ENCODE measurements around the gene PLCG1. TPM values are rescaled to one million over a fixed set of nuclear protein-coding genes. Genes with fewer than 3 reads are reported as not detected.

The PLCG1 gene
- total RNA-seq, 1 experiment from 2014 or later = 45.6 TPM

- POLR2A ChIA-PET = interaction anchor here (0.6 kb wide), 1 partner anchor 204 kb away, joined by 3 read pairs; no protein-coding TSS in a partner anchor
- no peak for DNase-seq (ENCODE audit: low read depth, low spot score)
- H3K4me2 ChIP-seq (ENCODE audit: low read length) = no peak overlapping the region
- no peaks in the 10 kb centered on the region for H3K9me3 ChIP-seq (ENCODE audit: control insufficient read depth in 1 of 2, insufficient read depth in 1 of 2, low read depth in 1 of 2, low read length in 2 of 2)
- H3K4me3 ChIP-seq (replicated peaks in 1 of 2; ENCODE audit: low read depth in 1 of 2, low read length in 2 of 2) = no peak overlapping the region
- CTCF ChIA-PET = interaction anchor here (1.6 kb wide), 1 partner anchor 173 kb away, joined by 3 read pairs; the partner anchor contains the start of gene LPIN3
- H2AFZ ChIP-seq (ENCODE audit: low read depth, low read length, poor library complexity, severe bottlenecking) = no peak overlapping the region
- peaks cover 5 to 41% of the 10 kb centered on the region in 2 experiments for H3K36me3 ChIP-seq (ENCODE audit: control insufficient read depth in 1 of 2, insufficient read depth in 2 of 2, low read length in 2 of 2)
- TF ChIP-seq SP1 (IDR thresholded peaks at IDR 0.05; ENCODE audit: low read depth) (no peak), ELF1 (IDR thresholded peaks at IDR 0.05; ENCODE audit: borderline replicate concordance, low read depth) (no peak), ZNF274 (IDR thresholded peaks at IDR 0.05; ENCODE audit: low read depth, low read length) (no peak), YY1 (IDR thresholded peaks at IDR 0.05; ENCODE audit: extremely low read depth, insufficient replicate concordance, low read depth, low read length) (no peak), EZH2 (IDR thresholded peaks at IDR 0.05) (no peak), POLR2AphosphoS5 (IDR thresholded peaks at IDR 0.05; ENCODE audit: low read depth, low read length) (no peak), ZFX (IDR thresholded peaks at IDR 0.05) (no peak), TCF7L2 (IDR thresholded peaks at IDR 0.05; ENCODE audit: borderline replicate concordance, extremely low read depth, insufficient read depth, insufficient read length) (no peak), EZH2phosphoT487 (IDR thresholded peaks at IDR 0.05; ENCODE audit: borderline replicate concordance) (no peak)
- intact Hi-C loops (cut with micrococcal nuclease) = no loop called here
- no peaks in the 10 kb centered on the region for H3K9me2 ChIP-seq (ENCODE audit: insufficient read depth)
- RAD21 ChIA-PET (ENCODE audit: low non-redundant PET in 1 of 2, low total read pairs in 2 of 2, uncharacterized antibody in 2 of 2, unreplicated experiment in 2 of 2) = no interaction called here
- H4K20me1 ChIP-seq (ENCODE audit: insufficient read depth) = no peaks in the 10 kb centered on the region
- H3K9ac ChIP-seq (ENCODE audit: low read length) = no peak overlapping the region
- no TSS peak for BruUV-seq (replicated peaks)
- no peaks in the 10 kb centered on the region for H3K27me3 ChIP-seq (ENCODE audit: insufficient read depth, low read length)
- no peak overlapping the region for H3K27ac ChIP-seq (ENCODE audit: low read depth, low read length)
- H3K79me2 ChIP-seq (ENCODE audit: insufficient read depth, low read length) = no peaks in the 10 kb centered on the region
- no peaks in the 10 kb centered on the region for H3K4me1 ChIP-seq (ENCODE audit: control insufficient read depth in 1 of 2, insufficient read depth in 2 of 2, low read length in 2 of 2)
- ATAC-seq = no peak
These were observed 30.3 kb downstream of the PLCG1 start for GRCh38 chr20:41167481-41168253.
